Esophagus muscularis mucosa (tissue), 4 donors: Measurements from ENCODE around the gene KITLG.

Source experiments
- CTCF ChIP-seq, 3 experiments: fragments of 200-600 bp in 2 of 3; fragments of 450-650 bp in 1 of 3; sonication (generic) in 2 of 3; IDR thresholded peaks; one replicate each; pipeline ENCODE4 v1.5.1; 2017 to 2019; ENCODE audit warnings: antibody characterized with exemption in 3 of 3, mild to moderate bottlenecking in 2 of 3, moderate library complexity in 1 of 3
- EP300 ChIP-seq: sonication (generic); formaldehyde crosslinking; IDR thresholded peaks from one replicate; pipeline ENCODE4 v1.6.1; 2017; ENCODE audit warnings: antibody characterized with exemption
- POLR2A ChIP-seq: fragments of 450-650 bp; IDR thresholded peaks from one replicate; pipeline ENCODE4 v1.6.1; 2017; ENCODE audit warnings: antibody characterized with exemption, moderate library complexity, mild to moderate bottlenecking, low read depth
- POLR2AphosphoS5 ChIP-seq, 2 donors: sonication (generic); formaldehyde crosslinking; IDR thresholded peaks; one replicate each; pipeline ENCODE4 v1.6.1; 2017; ENCODE audit warnings: antibody characterized with exemption in 2 of 2

- TF ChIP-seq EP300 (no peak), CTCF (IDR thresholded peaks at IDR 0.05) (no peak), POLR2AphosphoS5 (IDR thresholded peaks at IDR 0.05) (no peak), POLR2A (no peak)
Measured at GRCh38 chr12:88451205-88451604, 129.1 kb downstream of the KITLG start.
